KMS-11 (cell line): ENCODE measurements around the gene STPG1.

Experiments used
- H2AFZ ChIP-seq: fragments of 200-600 bp; sonication (generic); 2 replicates; pipeline ENCODE4 v1.6.1; 2016; ENCODE audit warnings: antibody characterized with exemption, mixed run types, low read depth
- H3K27ac ChIP-seq: fragments of 200-600 bp; sonication (generic); 2 replicates; pipeline ENCODE4 v1.6.1; 2016; ENCODE audit warnings: mild to moderate bottlenecking, mixed run types
- H3K27me3 ChIP-seq: fragments of 200-600 bp; sonication (generic); 2 replicates; pipeline ENCODE4 v1.6.1; 2017; ENCODE audit warnings: mild to moderate bottlenecking, low read depth, mixed run types, moderate library complexity; ENCODE audit not compliant: insufficient read depth
- H3K36me3 ChIP-seq: fragments of 200-600 bp; sonication (generic); 2 replicates; pipeline ENCODE4 v1.6.1; 2017; ENCODE audit warnings: mild to moderate bottlenecking, mixed run types; ENCODE audit not compliant: insufficient read depth
- H3K4me1 ChIP-seq: fragments of 200-600 bp; sonication (generic); 2 replicates; pipeline ENCODE4 v1.6.1; 2016; ENCODE audit warnings: mild to moderate bottlenecking, low read depth, mixed run types; ENCODE audit not compliant: poor library complexity, severe bottlenecking
- H3K4me2 ChIP-seq: fragments of 200-600 bp; sonication (generic); 2 replicates; pipeline ENCODE4 v1.7.0; 2016; ENCODE audit warnings: mild to moderate bottlenecking, mixed run types
- H3K4me3 ChIP-seq: fragments of 200-600 bp; sonication (generic); IDR thresholded peaks from 2 replicates; pipeline ENCODE4 v1.6.1; 2017; ENCODE audit warnings: low read depth, low read length, mixed read lengths; ENCODE audit not compliant: insufficient read depth
- H3K79me2 ChIP-seq: fragments of 200-600 bp; sonication (generic); 2 replicates; pipeline ENCODE4 v1.6.1; 2016; ENCODE audit warnings: low read depth, mixed run types; ENCODE audit not compliant: insufficient read depth
- H3K9ac ChIP-seq: fragments of 200-600 bp; sonication (generic); 2 replicates; pipeline ENCODE4 v1.6.1; 2016; ENCODE audit warnings: mild to moderate bottlenecking, mixed run types
- H4K20me1 ChIP-seq: fragments of 200-600 bp; sonication (generic); 2 replicates; pipeline ENCODE4 v1.6.1; 2016; ENCODE audit warnings: mild to moderate bottlenecking, mixed run types; ENCODE audit not compliant: insufficient read depth
- TF ChIP-seq, protein P1 (sequence below): fragments of 200-600 bp; sonication (generic); conservative IDR thresholded peaks from 2 replicates; pipeline ENCODE4 v1.6.1; 2017; ENCODE audit warnings: low read depth, mild to moderate bottlenecking, antibody characterized with exemption, low read length, moderate library complexity, mixed read lengths

The STPG1 gene

DNA sequence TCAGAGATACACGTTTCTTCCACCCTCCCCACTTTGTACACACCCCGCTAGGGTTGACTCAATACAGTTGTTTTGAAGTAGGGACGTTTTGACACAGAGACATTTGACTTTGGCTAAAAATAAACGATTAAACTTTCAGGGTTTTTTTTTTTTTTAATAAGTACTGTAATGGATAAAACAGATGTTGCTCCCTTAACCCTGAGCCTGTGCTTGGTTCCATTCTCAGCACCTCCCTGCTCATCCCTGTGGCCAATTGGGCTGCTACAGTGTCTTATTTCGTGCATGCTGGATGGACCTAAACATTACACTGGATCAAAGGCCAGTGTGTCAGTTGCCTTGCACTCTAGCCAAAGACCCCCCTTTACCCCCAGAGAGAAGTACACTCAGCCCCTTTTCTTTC is 77.5 kb downstream of the STPG1 start:
- Histone ChIP-seq H3K36me3 (no peaks in the 10 kb centered on the region), H4K20me1 (no peaks in the 10 kb centered on the region), H3K9ac (no peak overlapping the region), H3K79me2 (no peaks in the 10 kb centered on the region), H3K4me1 (no peaks in the 10 kb centered on the region), H3K4me2 (no peak overlapping the region), H3K27me3 (0 out of 2 replicates have a peak, but pooled peaks cover 3% of the 10 kb centered on the region), H3K27ac (no peak overlapping the region), H2AFZ (no peak overlapping the region), H3K4me3 (no peak overlapping the region)
- TF ChIP-seq, protein P1, sequence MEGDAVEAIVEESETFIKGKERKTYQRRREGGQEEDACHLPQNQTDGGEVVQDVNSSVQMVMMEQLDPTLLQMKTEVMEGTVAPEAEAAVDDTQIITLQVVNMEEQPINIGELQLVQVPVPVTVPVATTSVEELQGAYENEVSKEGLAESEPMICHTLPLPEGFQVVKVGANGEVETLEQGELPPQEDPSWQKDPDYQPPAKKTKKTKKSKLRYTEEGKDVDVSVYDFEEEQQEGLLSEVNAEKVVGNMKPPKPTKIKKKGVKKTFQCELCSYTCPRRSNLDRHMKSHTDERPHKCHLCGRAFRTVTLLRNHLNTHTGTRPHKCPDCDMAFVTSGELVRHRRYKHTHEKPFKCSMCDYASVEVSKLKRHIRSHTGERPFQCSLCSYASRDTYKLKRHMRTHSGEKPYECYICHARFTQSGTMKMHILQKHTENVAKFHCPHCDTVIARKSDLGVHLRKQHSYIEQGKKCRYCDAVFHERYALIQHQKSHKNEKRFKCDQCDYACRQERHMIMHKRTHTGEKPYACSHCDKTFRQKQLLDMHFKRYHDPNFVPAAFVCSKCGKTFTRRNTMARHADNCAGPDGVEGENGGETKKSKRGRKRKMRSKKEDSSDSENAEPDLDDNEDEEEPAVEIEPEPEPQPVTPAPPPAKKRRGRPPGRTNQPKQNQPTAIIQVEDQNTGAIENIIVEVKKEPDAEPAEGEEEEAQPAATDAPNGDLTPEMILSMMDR, result no peak

- Histone ChIP-seq H3K4me2 (no peak overlapping the region), H3K36me3 (no peaks in the 10 kb centered on the region), H3K79me2 (no peaks in the 10 kb centered on the region), H3K27ac (no peak overlapping the region), H3K27me3 (peaks cover 3% of the 10 kb centered on the region; the same call in 1 of the 2 replicates), H4K20me1 (no peaks in the 10 kb centered on the region), H3K4me1 (no peaks in the 10 kb centered on the region), H3K9ac (no peak overlapping the region), H3K4me3 (no peak overlapping the region), H2AFZ (no peak overlapping the region)
- TF ChIP-seq, protein P1, result no peak
These were observed 81.5 kb downstream of the STPG1 start for GRCh38 chr1:24331961-24332673.

GRCh38 chr1:24329797-24330543 is 83.6 kb downstream of the STPG1 start:
- no peaks in the 10 kb centered on the region for H3K79me2 ChIP-seq
- H3K36me3 ChIP-seq, result no peaks in the 10 kb centered on the region
- no peak overlapping the region for H2AFZ ChIP-seq
- H3K27me3 ChIP-seq, result peaks cover 10% of the 10 kb centered on the region; the same call in 1 of the 2 replicates
- TF ChIP-seq, protein P1, result no peak
- no peaks in the 10 kb centered on the region for H3K4me1 ChIP-seq
- H3K9ac ChIP-seq, result no peak overlapping the region
- no peak overlapping the region for H3K27ac ChIP-seq
- H3K4me3 ChIP-seq, result no peak overlapping the region
- no peaks in the 10 kb centered on the region for H4K20me1 ChIP-seq
- H3K4me2 ChIP-seq, result no peak overlapping the region

DNA sequence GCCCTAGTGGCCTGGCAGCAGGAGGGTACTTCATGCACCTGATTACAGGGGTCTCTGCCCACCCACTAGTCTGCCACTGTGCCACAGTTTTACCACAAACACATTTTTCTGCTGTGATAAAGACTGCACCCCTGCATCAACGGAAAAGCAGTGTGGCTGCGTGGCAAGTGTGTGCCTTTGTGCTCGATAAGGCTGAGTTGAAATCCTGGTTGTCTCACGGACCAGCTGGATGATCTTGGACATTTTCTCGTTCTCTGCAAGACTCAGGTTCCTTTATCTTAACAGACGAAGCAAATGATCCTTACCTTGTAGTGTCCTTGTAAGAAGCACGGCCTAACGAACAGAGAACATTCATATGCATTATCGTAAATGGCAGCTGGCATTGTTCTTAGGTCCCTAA is 84.3 kb downstream of the STPG1 start:
- H3K4me2 ChIP-seq, result no peak overlapping the region
- no peak overlapping the region for H3K27ac ChIP-seq
- no peak overlapping the region for H2AFZ ChIP-seq
- H3K79me2 ChIP-seq, result no peaks in the 10 kb centered on the region
- H3K36me3 ChIP-seq, result no peaks in the 10 kb centered on the region
- TF ChIP-seq, protein P1, result no peak
- peaks cover 13% of the 10 kb centered on the region; the same call in 1 of the 2 replicates for H3K27me3 ChIP-seq
- H4K20me1 ChIP-seq, result no peaks in the 10 kb centered on the region
- no peaks in the 10 kb centered on the region for H3K4me1 ChIP-seq
- no peak overlapping the region for H3K4me3 ChIP-seq
- H3K9ac ChIP-seq, result no peak overlapping the region
